Lower leg skin (tissue), 4 donors: ENCODE results near the gene SLC6A1. TPM values are rescaled to one million over a fixed set of nuclear protein-coding genes. Genes with fewer than 3 reads are reported as not detected.

Experiments used
- DNase-seq, 2 donors: peaks; one replicate each; pipeline ENCODE4 v3.0.0-alpha.2; 2019; ENCODE audit warnings: low spot score in 2 of 2
- H3K4me3 ChIP-seq: fragments of 200-600 bp; sonication (generic); 2 replicates; pipeline ENCODE4 v1.5.1; 2017; ENCODE audit warnings: mild to moderate bottlenecking, low read depth; ENCODE audit not compliant: poor library complexity, severe bottlenecking
- CTCF ChIP-seq, 3 donors: fragments of 450-650 bp; IDR thresholded peaks; one replicate each; pipeline ENCODE4 v1.5.1; 2016; ENCODE audit warnings: antibody characterized with exemption in 3 of 3, mild to moderate bottlenecking in 3 of 3, moderate library complexity in 2 of 3
- POLR2A ChIP-seq, 2 donors: fragments of 450-650 bp; IDR thresholded peaks; one replicate each; pipeline ENCODE4 v1.6.1; 2016 to 2017; ENCODE audit warnings: antibody characterized with exemption in 2 of 2, mild to moderate bottlenecking in 1 of 2, moderate library complexity in 1 of 2
- WGBS, 2 donors: methylation state at CpG; one replicate each; pipeline ENCODE4 v1.1.5; 2018; 5-methylcytosine and 5-hydroxymethylcytosine counted together
- intact Hi-C: fragments of 100-400 bp; cut with DNase I; formaldehyde crosslinking; loops from one replicate; pipeline ENCODE4 v1.15.0; 2023; ENCODE audit warnings: low total_unique reads
- total RNA-seq, 4 donors: library from RNA; depleted of rRNA; stranded (reverse); fragments of >200 nt; gene quantifications; one replicate each; pipeline ENCODE4 v1.1.0, GENCODE V29; 2016

SLC6A1 gene
- total RNA-seq, 4 donors from 2014 or later = 0.10 to 2.3 (median 1.1) TPM; not detected in 1

- 70 to 74% methylated on average over 8 of the region's 8 CpGs for WGBS, 2 donors
- H3K4me3 ChIP-seq = no peak overlapping the region
- TF ChIP-seq CTCF (IDR thresholded peaks at IDR 0.05) (no peak), POLR2A (IDR thresholded peaks at IDR 0.05) (no peak)
- no peak for DNase-seq
- intact Hi-C loops = loop anchor here (5.0 kb wide), 1 partner anchor 107 kb away; no protein-coding TSS in a partner anchor
These were observed 61.5 kb downstream of the SLC6A1 start for GRCh38 chr3:11053926-11054503.

- H3K4me3 ChIP-seq = no peak overlapping the region
- DNase-seq = peak in 1 of 2 donors; percentile 57
- WGBS, 2 donors = 86 to 89% methylated on average over 16 to 17 of the region's 17 CpGs
- TF ChIP-seq CTCF (IDR thresholded peaks at IDR 0.05) (no peak), POLR2A (IDR thresholded peaks at IDR 0.05) (no peak)
- intact Hi-C loops = loop anchor here (5.0 kb wide), 2 partner anchors 108 to 293 kb away; no protein-coding TSS in a partner anchor
These were observed 62.3 kb downstream of the SLC6A1 start for GRCh38 chr3:11054739-11055438.

- WGBS, 2 donors = 82 to 88% methylated on average over 9 to 10 of the region's 10 CpGs
- peak in 1 of 2 donors; percentile 67 for DNase-seq
- no peak for TF ChIP-seq POLR2A (IDR thresholded peaks at IDR 0.05)
- intact Hi-C loops = loop anchor here (5.0 kb wide), 1 partner anchor 293 kb away; no protein-coding TSS in a partner anchor
- no peak overlapping the region for H3K4me3 ChIP-seq
These were observed 62.9 kb downstream of the SLC6A1 start for GRCh38 chr3:11055496-11055895.

- intact Hi-C loops = loop anchor here (5.0 kb wide), 1 partner anchor 294 kb away; no protein-coding TSS in a partner anchor
- peak in 1 of 2 donors; percentile 63 for DNase-seq
These were observed 64.0 kb downstream of the SLC6A1 start for GRCh38 chr3:11056531-11057050.

GRCh38 chr3:11057655-11058054, 65.1 kb downstream of the SLC6A1 start:
- DNase-seq = no peak
- 86% methylated on average over 4 of the region's 4 CpGs for WGBS, 2 donors
- TF ChIP-seq CTCF (IDR thresholded peaks at IDR 0.05) = no peak
- TF ChIP-seq POLR2A (IDR thresholded peaks at IDR 0.05) = no peak
- intact Hi-C loops = loop anchor here (5.0 kb wide), 1 partner anchor 295 kb away; no protein-coding TSS in a partner anchor
- no peak overlapping the region for H3K4me3 ChIP-seq

More at GRCh38 chr3:11056531-11057050, 64.0 kb downstream of the SLC6A1 start:
- no peak for TF ChIP-seq CTCF (IDR thresholded peaks at IDR 0.05)
- TF ChIP-seq POLR2A (IDR thresholded peaks at IDR 0.05) = no peak
- H3K4me3 ChIP-seq = no peak overlapping the region
- 67 to 70% methylated on average over 8 of the region's 8 CpGs for WGBS, 2 donors
